A549 (cell line): Measurements from ENCODE around the gene BCAT1. TPM values are rescaled to one million over a fixed set of nuclear protein-coding genes. Genes with fewer than 3 reads are reported as not detected.

Experiments
- ATAC-seq, 2 experiments: fragments of 200-7000 bp in 1 of 2; fragments of >200 bp in 1 of 2; cut with Nextera tagmentation in 1 of 2; cut with Tn5 transposase in 1 of 2; 3 replicates each; pipeline versions ENCODE4 v1.8.0 to v1.9.1; 2018 to 2020; ENCODE audit warnings: mild to moderate bottlenecking in 1 of 2, moderate library complexity in 1 of 2
- CTCF ChIA-PET: fragments of 300-600 bp; sonication (Branson Sonifier 250); formaldehyde crosslinking; extraction: SDS; loops from one replicate; lab custom pipeline; 2021; ENCODE audit warnings: antibody characterized with exemption, inconsistent platforms; lab: Yijun Ruan, JAX
- POLR2A ChIA-PET: fragments of 350-600 bp; formaldehyde crosslinking; extraction: SDS; loops from one replicate; lab custom pipeline; 2021; ENCODE audit warnings: antibody characterized with exemption, inconsistent platforms; lab: Yijun Ruan, JAX
- DNase-seq, 2 experiments: peaks; one replicate each; pipeline versions ENCODE4 v3.0.0 to v3.0.0-alpha.2; 2011 to 2016; ENCODE audit warnings: low read depth in 1 of 2, low spot score in 1 of 2
- FAIRE-seq: peaks from 2 replicates; lab custom pipeline; 2011; peaks lifted over from hg19 to GRCh38; lab: Jason Lieb, UNC
- H3K27ac ChIP-seq, 2 experiments: fragments of >200 bp; sonication (Bioruptor Twin); formaldehyde crosslinking; 3 replicates each; pipeline ENCODE4 v1.5.1; 2016 to 2017
- H3K4me1 ChIP-seq: fragments of >200 bp; sonication (Bioruptor Twin); formaldehyde crosslinking; 3 replicates; pipeline ENCODE4 v1.6.1; 2016
- H3K4me2 ChIP-seq: fragments of >200 bp; sonication (Bioruptor Twin); formaldehyde crosslinking; 3 replicates; pipeline ENCODE4 v1.6.1; 2016
- H3K4me3 ChIP-seq: fragments of >200 bp; sonication (Bioruptor Twin); formaldehyde crosslinking; 3 replicates; pipeline ENCODE4 v1.5.1; 2016
- H3K9me3 ChIP-seq: fragments of >200 bp; sonication (Bioruptor Twin); formaldehyde crosslinking; 3 replicates; pipeline ENCODE4 v1.6.1; 2016
- ATOH8 ChIP-seq: fragments of 250-450 bp; sonication (Bioruptor Pico); IDR thresholded peaks from 2 replicates; pipeline ENCODE4 v1.5.0; 2020; ENCODE audit warnings: low read depth, mild to moderate bottlenecking, moderate library complexity
- CBX2 ChIP-seq: fragments of 200-600 bp; sonication (generic); IDR thresholded peaks from 2 replicates; pipeline ENCODE4 v1.6.1; 2016; ENCODE audit warnings: low read depth, mild to moderate bottlenecking, borderline replicate concordance
- CBX8 ChIP-seq: fragments of 200-600 bp; sonication (generic); IDR thresholded peaks from 2 replicates; pipeline ENCODE4 v1.6.1; 2016
- CHD2 ChIP-seq: fragments of 150-350 bp; IDR thresholded peaks from 2 replicates; pipeline ENCODE4 v1.6.1; 2014; ENCODE audit warnings: low read length; ENCODE audit not compliant: partially characterized antibody
- EHF ChIP-seq: fragments of 250-450 bp; sonication (Bioruptor Pico); IDR thresholded peaks from 2 replicates; pipeline ENCODE4 v1.5.0; 2020; ENCODE audit warnings: mild to moderate bottlenecking
- EHMT2 ChIP-seq: fragments of 200-600 bp; sonication (generic); IDR thresholded peaks from 2 replicates; pipeline ENCODE4 v1.6.1; 2016; ENCODE audit warnings: antibody characterized with exemption, low read depth, mild to moderate bottlenecking, moderate library complexity
- ELK1 ChIP-seq: fragments of 150-350 bp; IDR thresholded peaks from 2 replicates; pipeline ENCODE4 v1.6.1; 2014; ENCODE audit warnings: low read depth, mild to moderate bottlenecking, low read length
- EP300 ChIP-seq, 2 experiments: fragments of >200 bp; sonication (Bioruptor Twin); formaldehyde crosslinking; IDR thresholded peaks; 2 replicates in 1 of 2; 3 replicates in 1 of 2; pipeline ENCODE4 v1.6.1; 2016 to 2017
- FOSL2 ChIP-seq, 2 experiments: fragments of 450-650 bp in 1 of 2; fragments of >200 bp in 1 of 2; sonication (Bioruptor Twin) in 1 of 2; formaldehyde crosslinking; IDR thresholded peaks; 2 replicates each; pipeline versions ENCODE4 v1.5.0 to v1.6.1; 2016 to 2020; ENCODE audit warnings: mild to moderate bottlenecking in 1 of 2, moderate library complexity in 1 of 2
- HOXA7 ChIP-seq: fragments of 250-450 bp; sonication (Bioruptor Pico); IDR thresholded peaks from 2 replicates; pipeline ENCODE4 v1.5.0; 2020; ENCODE audit warnings: mild to moderate bottlenecking, moderate library complexity
- JUNB ChIP-seq: fragments of >200 bp; sonication (Bioruptor Twin); formaldehyde crosslinking; IDR thresholded peaks from 2 replicates; pipeline ENCODE4 v1.6.1; 2016
- KDM1A ChIP-seq: fragments of 200-600 bp; sonication (generic); IDR thresholded peaks from 2 replicates; pipeline ENCODE4 v1.6.1; 2016; ENCODE audit warnings: low read depth, mild to moderate bottlenecking
- MAZ ChIP-seq: fragments of 150-350 bp; IDR thresholded peaks from 2 replicates; pipeline ENCODE4 v1.6.1; 2014; ENCODE audit warnings: antibody characterized with exemption, low read depth, low read length, borderline replicate concordance
- NFE2L2 ChIP-seq: fragments of 150-350 bp; conservative IDR thresholded peaks from 2 replicates; pipeline ENCODE4 v1.6.1; 2014; ENCODE audit warnings: low read length
- NPAS2 ChIP-seq: fragments of 250-450 bp; sonication (Bioruptor Pico); IDR thresholded peaks from 2 replicates; pipeline ENCODE4 v1.8.0; 2022; ENCODE audit warnings: mild to moderate bottlenecking, moderate library complexity, borderline replicate concordance
- POLR2A ChIP-seq: IDR thresholded peaks from 2 replicates; pipeline ENCODE4 v1.6.1; 2012; ENCODE audit warnings: mild to moderate bottlenecking, low read length
- RAD21 ChIP-seq, 2 experiments: fragments of >200 bp in 1 of 2; sonication (Bioruptor Twin) in 1 of 2; formaldehyde crosslinking in 1 of 2; IDR thresholded peaks in 1 of 2; conservative IDR thresholded peaks in 1 of 2; 2 replicates in 1 of 2; 3 replicates in 1 of 2; pipeline ENCODE4 v1.6.1; 2012 to 2018; ENCODE audit warnings: inconsistent platforms in 1 of 2
- REST ChIP-seq: fragments of 200-600 bp; sonication (generic); IDR thresholded peaks from 2 replicates; pipeline ENCODE4 v1.6.1; 2016; ENCODE audit warnings: antibody characterized with exemption, mild to moderate bottlenecking, moderate library complexity
- RFX5 ChIP-seq: fragments of 450-650 bp; IDR thresholded peaks from 2 replicates; pipeline ENCODE4 v1.7.1; 2014; ENCODE audit warnings: antibody characterized with exemption, mild to moderate bottlenecking, moderate library complexity
- RNF2 ChIP-seq: fragments of 200-600 bp; sonication (generic); IDR thresholded peaks from 2 replicates; pipeline ENCODE4 v1.6.1; 2016; ENCODE audit warnings: low read depth, mild to moderate bottlenecking, antibody characterized with exemption, moderate library complexity, borderline replicate concordance
- TFCP2L1 ChIP-seq: fragments of 250-450 bp; sonication (Bioruptor Pico); IDR thresholded peaks from 2 replicates; pipeline ENCODE4 v1.5.0; 2021; ENCODE audit warnings: mild to moderate bottlenecking
- TP53 ChIP-seq: fragments of 250-450 bp; sonication (Bioruptor Pico); IDR thresholded peaks from 2 replicates; pipeline ENCODE4 v1.5.0; 2021; ENCODE audit warnings: mild to moderate bottlenecking, moderate library complexity
- USF2 ChIP-seq: fragments of 450-650 bp; IDR thresholded peaks from 2 replicates; pipeline ENCODE4 v1.6.1; 2014; ENCODE audit warnings: antibody characterized with exemption
- ZC3H11A ChIP-seq: fragments of 450-650 bp; IDR thresholded peaks from 2 replicates; pipeline ENCODE4 v1.6.1; 2014; ENCODE audit warnings: antibody characterized with exemption, mild to moderate bottlenecking
- ZNF302 ChIP-seq: fragments of 250-450 bp; sonication (Bioruptor Pico); IDR thresholded peaks from 2 replicates; pipeline ENCODE4 v1.9.0; 2021; ENCODE audit warnings: inconsistent platforms, mild to moderate bottlenecking, moderate library complexity
- WGBS: methylation state at CpG from one replicate; pipeline ENCODE4 v1.1.6; 2017; ENCODE audit errors: missing lambda C conversion rate; 5-methylcytosine and 5-hydroxymethylcytosine counted together
- polyA plus RNA-seq, 4 experiments: library from polyadenylated mRNA; depleted of rRNA in 3 of 4; stranded (reverse); fragments of >200 nt; fragmentation: RNase III in 1 of 4; extraction: RNeasy Plus Mini Kit Qiagen cat#74134 plus additional on column Dnase treatment in 1 of 4; gene quantifications; 2 replicates in 3 of 4; 3 replicates in 1 of 4; pipeline ENCODE4 v1.2.3, GENCODE V29; 2011 to 2017

The BCAT1 gene
- polyA plus RNA-seq, 2 of the 4 experiments (the other 2 are of a cell fraction) = 10.5 to 14.6 TPM

GRCh38 chr12:24815114-24815423 is 133.8 kb downstream of the BCAT1 start:
- no peak for DNase-seq
- H3K4me2 ChIP-seq = no peak overlapping the region
- no peak overlapping the region for H3K4me3 ChIP-seq
- TF ChIP-seq RAD21 (conservative IDR thresholded peaks at IDR 0.05 in 1 of 2, IDR thresholded peaks at IDR 0.05 in 1 of 2) (no peak), EHF (CRISPR knock-in tag) (no peak), ZC3H11A (no peak), CHD2 (no peak), POLR2A (no peak), ZNF302 (CRISPR knock-in tag) (no peak), NFE2L2 (no peak), ATOH8 (CRISPR knock-in tag) (no peak), EHMT2 (no peak)
- H3K27ac ChIP-seq = no peak overlapping the region
- H3K4me1 ChIP-seq = no peaks in the 10 kb centered on the region
- ChIA-PET CTCF (no interaction called here), POLR2A (no interaction called here)
- WGBS = 12% methylated on average over 1 of the region's 1 CpG
- ATAC-seq = no peak
- peak; percentile 77 for FAIRE-seq
- no peaks in the 10 kb centered on the region for H3K9me3 ChIP-seq

- H3K4me1 ChIP-seq = no peaks in the 10 kb centered on the region
- POLR2A ChIA-PET = no interaction called here
- H3K4me3 ChIP-seq = no peak overlapping the region
- no peak overlapping the region for H3K4me2 ChIP-seq
- DNase-seq = no peak
- CTCF ChIA-PET = no interaction called here
- no peak for TF ChIP-seq RNF2
- no peak for TF ChIP-seq REST
- TF ChIP-seq TFCP2L1 (CRISPR knock-in tag) = no peak
- TF ChIP-seq TP53 = no peak
- TF ChIP-seq FOSL2 (IDR thresholded peaks at IDR 0.05) = no peak
- no peak for TF ChIP-seq FOSL2 (CRISPR knock-in tag; IDR thresholded peaks at IDR 0.05)
- TF ChIP-seq POLR2A = no peak
- no peak for TF ChIP-seq ELK1
- no peak for TF ChIP-seq EP300 (IDR thresholded peaks at IDR 0.05)
- TF ChIP-seq NPAS2 (CRISPR knock-in tag) = no peak
- TF ChIP-seq ZNF302 (CRISPR knock-in tag) = no peak
- no peak for TF ChIP-seq CBX2
- TF ChIP-seq CBX8 = no peak
- TF ChIP-seq JUNB = no peak
- TF ChIP-seq KDM1A = no peak
- no peak for TF ChIP-seq USF2
- no peak for TF ChIP-seq RFX5
- TF ChIP-seq MAZ = no peak
- TF ChIP-seq HOXA7 (CRISPR knock-in tag) = no peak
- TF ChIP-seq, all 56 proteins: peak for 0
- ATAC-seq (no peak), FAIRE-seq (no peak)
- Histone ChIP-seq H3K9me3 (no peaks in the 10 kb centered on the region), H3K27ac (no peak overlapping the region)
- WGBS = 56% methylated on average over 2 of the region's 2 CpGs
Observed at GRCh38 chr12:24814379-24815113, 134.4 kb downstream of the BCAT1 start.
